ENCODE measurements around the gene TRAK1.
"Not testable (repeated sequence)": the region's sequence is repeated elsewhere in the genome, so short reads cannot be mapped to it uniquely, and the experiment has no call there.

Gene TRAK1

DNA sequence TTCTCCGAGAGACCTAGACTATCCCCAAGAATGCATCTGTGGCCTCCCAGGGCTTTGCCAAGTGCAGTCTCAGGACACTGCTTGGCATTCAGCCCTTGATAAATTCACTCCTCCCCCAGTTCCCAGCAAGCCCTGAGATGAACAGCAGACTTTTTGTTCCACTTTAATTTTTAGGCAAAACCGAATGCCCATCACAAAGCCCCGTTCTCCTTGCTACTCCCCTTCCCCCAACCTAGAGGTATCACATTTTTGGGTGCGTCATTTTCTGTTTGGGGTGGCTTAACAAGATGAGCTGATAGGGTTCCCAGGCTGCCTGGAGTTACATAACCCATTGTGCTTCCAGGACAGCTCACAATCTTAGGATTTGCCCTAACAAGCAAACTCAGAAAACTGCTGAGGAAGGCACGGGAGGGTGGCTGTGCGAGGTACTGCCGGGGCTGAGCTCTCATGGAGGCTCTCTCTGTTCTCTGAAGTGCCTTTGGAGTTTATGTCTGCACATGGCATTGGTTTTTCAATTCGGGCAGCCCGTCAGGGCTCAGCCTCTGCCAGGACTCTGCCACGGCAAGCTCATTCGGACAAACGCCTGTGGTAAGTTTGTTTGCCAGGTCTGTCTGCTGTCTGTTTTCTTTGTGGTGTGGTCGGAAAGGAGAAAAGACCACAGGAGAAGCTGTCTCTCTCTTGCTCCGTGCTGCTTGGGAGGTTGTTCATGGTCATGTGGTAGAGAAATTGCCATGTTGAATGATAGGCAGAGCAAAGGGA lies at the start of gene TRAK1:
TSS of gene TRAK1 (plus strand) at position 385 of the 759 bp plus-strand sequence. CDS start at position 498, 113 bp downstream.
- DNase-seq: no peak

DNA sequence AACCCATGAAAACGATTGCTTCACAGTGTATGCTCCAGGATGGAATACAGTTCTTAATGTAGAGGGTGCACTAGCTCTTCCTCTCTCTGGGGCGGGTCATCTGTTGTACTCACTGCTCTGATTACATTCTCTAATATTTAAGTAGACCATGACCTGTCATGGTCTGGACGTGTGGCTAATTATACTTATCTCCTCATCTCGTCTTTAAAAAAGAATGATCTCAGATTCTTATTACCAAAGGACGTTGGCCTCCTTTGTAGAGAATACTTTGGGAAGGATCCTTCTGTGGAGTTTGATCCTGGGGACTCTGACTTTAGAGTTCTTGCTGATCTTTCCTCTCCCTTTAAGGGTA lies 48.4 kb upstream of the TRAK1 start:
- no peak for DNase-seq

DNA sequence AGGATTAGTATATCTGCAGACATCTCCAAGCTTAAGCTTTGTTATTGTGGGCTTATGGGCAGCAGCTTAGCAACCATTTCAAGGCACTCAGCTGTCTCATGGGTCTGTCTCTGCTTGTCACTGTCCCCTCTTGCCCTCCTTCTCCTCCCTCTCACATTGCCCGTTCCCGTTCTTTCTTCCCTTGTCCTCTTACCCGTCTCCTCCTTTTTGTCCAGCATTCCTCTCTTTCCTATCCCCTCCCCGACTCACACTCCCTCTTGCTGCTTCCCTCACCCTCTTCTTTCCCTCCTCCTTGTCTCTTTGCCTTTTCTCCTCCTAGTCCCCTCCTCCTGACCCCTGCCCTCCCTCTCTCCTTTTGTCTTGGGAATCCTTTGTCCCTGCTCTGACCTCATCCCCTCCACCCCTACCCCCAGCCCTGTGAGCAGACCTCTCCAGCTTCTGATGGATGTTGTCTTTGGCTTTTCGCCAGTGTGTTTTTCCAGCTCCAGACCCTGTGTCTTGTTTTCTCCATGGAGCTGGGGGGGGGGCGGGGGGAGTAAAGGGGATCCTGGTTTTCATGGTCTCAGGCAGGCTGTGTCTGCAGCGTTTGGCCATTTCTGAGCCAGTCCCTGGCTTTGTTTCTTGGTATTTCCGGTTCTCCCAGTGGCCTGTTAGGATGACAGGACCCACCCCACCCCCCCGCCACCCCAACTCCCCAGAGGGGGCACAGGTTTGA lies 47.9 kb upstream of the TRAK1 start:
- no peak for DNase-seq

DNA sequence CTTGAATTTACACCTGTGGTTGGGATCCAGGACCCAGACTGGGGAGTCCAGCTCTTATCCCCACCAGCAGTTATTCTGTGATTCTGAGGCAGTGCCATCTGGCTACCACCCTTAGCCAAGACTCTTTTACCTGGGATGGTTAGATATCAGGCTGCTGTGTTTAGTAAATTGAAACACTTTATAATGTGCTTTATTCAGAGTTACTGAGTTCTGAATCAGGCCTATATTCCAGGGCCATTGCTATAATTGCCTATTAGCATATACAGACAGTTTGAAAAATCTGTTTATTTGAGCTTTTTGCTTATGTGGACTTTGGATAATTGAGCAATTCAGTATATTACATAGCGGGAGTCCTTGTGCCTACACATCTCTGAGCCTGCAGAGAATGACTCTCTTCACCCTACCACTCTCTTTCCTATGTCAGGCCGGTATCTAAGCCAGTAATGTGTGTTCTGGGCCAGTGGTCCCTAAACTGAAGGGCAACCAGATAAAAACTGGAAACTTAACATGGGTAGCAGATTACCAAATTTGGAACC lies 45.4 kb upstream of the TRAK1 start:
- no peak for DNase-seq

DNA sequence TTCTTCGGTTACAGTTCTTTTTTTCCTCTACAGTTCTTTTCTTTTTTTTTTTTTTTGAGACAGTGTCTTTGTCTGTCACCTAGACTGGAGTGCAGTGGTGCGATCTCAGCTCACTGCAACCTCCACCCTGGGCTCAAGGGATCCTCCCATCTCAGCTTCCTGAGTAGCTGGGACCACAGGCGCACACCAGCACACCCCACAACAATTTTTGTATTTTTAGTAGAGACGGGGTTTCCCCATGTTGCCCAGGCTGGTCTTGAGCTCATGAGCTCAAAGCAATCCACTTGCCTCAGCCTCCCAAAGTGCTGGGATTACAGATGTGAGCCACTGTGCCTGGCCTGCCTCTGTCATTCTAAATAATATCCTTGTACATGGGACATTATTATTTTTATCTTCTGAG lies 42.6 kb upstream of the TRAK1 start:
- not testable (repeated sequence) for DNase-seq

- DNase-seq: no peak
Measured at GRCh38 chr3:42050126-42050525, 41.0 kb upstream of the TRAK1 start.

DNA sequence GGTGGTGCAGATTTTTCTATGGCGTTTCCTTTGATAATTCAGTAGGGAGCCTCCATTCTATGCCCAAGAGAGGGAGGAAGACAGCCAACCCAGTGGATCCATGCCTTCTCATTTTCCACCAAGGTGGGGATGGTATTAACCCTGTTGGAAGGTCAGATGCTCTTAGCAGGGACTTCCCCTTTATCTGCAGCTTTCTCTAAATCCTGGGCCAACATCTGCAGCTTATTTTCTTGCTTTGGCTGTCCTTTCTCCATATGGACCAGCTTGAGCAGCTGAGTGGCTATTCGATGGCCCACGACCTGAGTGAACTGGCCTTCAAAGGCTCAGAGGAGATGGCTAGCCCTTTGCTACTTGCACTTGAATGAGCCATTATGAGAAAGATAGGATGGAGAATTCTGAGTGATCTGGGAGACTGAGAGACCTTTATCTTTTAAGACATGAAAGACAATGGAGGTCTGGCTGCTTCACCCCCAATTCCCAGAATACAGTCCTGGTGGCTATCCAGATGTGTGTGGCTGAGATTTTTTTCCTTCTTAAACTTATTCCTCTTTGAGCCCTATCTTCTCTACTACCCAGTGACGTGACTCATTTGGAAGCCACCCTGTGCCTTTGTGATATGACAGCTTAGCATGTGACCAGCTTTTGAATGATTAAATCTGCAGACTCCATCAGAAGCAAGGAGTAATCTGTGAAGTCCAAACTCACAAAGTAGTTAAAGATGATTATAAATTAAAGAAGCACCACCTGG lies 39.6 kb upstream of the TRAK1 start:
- no peak for DNase-seq

- DNase-seq: no peak
Measured at GRCh38 chr3:42052132-42052483, 39.0 kb upstream of the TRAK1 start.

DNA sequence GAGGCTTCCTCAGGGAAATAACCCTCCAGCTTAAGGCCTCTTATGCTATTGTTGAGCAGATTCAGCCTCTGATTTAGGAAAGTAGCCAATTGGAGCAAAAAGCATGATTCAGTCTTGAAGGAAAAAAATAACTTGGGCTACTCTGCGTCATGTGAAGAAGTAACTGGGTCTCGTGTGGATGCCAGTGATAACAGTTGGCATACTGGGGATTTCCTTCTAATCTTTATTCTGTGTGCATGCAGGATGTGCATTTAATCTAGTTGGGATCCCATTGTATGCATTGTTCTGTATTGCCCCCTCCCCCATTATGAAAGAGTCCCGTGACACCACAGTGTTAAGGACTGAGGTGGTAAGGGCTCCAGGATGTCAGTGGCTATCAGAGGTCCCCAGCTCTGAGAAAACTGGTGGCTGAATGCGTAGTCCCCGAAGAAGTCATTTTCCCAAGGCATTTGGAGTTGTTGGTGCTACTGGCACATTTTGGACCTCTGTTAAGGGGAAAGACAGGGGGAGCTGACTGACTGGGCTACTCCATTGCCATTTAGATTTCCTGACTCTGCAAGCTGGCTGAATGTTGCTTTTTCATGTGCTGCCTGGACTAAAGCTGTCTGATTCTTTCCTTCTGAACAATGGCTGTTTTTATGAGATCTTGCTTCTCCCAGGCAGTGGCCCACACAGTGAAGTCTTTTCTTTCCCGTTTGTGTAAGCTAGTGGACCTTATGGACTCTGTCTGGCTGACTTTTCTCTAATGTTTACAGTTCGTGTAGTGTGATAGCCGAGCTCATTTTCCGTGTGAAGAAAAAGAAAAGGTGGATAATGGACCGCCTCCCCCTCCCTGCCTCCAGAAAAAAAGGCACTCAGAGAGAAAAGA lies 38.4 kb upstream of the TRAK1 start:
- no peak for DNase-seq

- DNase-seq: no peak
Measured at GRCh38 chr3:42053476-42053875, 37.7 kb upstream of the TRAK1 start.

GRCh38 chr3:42055291-42055690 lies 35.9 kb upstream of the TRAK1 start:
- no peak for DNase-seq

GRCh38 chr3:42056840-42057239 lies 34.3 kb upstream of the TRAK1 start:
- no peak for DNase-seq

DNA sequence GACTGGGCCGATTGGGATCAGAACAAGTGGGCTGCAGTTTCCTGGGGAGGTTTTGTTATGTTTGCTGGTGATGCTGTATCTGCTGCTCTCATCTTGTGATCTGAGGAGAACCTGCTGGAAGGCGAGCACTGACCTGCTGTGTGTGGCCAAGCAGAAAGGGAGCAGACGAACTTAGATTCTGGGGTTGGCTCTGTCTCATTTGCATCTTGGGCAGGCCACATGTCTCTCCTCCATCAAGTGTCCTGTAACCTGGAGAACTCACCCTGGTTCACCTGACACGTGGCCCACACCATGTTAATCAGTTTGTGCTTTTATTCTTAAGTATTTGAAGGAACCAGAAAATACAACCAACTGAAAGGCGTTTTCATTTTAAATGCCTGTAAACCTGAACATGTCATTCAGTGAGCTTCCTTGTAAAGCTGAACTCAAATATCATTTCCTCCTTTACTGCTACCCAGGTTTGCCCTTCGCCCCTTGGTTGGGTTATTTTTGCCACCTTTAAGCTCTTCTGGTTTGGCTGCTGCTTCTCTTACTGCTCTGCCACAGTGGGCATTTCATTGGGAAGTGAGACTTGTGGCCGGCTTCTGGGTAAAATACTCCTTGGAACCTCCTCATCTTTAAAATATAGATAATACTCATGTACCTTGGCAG lies 33.5 kb upstream of the TRAK1 start:
- no peak for DNase-seq

GRCh38 chr3:42061025-42061712 lies 30.0 kb upstream of the TRAK1 start:
- no peak for DNase-seq

DNA sequence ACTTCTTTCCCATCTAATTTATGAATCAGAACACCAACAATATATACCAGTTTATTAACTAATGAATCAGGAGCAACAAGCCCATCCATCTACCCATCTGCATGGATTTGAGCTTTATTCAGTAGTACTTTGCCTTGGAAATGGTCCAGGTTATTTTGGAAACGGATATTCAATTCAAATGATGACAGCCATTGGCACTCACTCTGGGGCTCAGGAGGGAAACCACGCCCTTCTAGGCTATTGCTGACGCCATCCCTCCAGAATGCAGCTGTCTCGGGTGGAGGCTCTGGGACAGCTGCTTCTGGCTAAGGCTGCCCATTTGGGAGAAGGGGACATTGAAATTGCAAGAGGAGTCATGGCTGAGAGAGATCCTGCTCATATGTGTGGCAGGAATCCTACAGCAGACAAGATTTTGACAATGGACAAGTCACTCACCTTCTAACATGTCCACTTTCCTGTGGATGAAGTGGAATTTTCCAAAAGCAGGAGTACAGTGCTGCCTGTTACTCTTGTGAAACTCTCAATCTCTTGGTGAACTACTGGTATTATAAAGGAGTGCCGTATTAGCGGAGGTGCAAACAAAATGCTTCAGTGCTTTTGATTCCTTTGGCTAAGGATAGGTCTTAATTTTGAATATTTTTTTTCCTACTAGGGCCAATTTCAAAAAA lies 29.3 kb upstream of the TRAK1 start:
- DNase-seq: no peak

DNA sequence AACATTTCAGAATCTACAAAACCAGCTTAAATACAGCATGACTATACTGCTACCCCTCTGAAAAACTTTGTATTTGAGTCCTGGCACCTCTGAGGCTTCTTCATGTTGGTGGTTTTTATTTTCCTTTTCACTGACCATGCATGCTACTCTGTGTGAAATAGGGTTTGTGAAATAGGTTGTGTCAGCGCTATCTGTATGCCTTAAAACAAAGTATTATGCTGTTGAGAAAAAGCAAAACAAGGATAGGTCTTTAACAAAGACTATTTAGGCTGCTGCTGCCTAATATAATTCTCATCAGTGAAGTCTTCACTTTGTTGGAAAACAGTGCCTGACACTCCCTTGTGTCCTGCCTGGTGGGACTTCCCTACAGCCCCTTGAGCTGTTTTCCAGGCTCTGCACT lies 28.7 kb upstream of the TRAK1 start:
- DNase-seq: no peak

DNA sequence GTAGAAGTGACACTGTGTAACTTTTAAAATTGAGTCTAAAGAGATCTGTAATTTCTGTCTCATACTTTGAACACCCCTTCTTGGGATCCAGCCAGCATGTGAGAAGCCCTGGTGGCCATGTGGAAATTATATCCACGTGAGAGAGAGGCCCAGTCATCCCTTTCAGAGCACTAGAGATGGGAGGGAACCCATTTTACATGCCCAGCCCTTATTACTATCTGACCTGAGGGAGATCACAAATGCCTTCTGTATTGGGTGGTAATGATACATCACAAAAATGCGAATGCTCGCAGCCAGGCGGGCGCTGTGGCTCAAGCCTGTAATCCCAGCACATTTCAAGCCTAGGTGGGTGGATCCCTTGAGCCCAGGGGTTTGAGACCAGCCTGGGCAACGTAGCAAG lies 27.3 kb upstream of the TRAK1 start:
- DNase-seq: no peak

GRCh38 chr3:42066516-42067181 lies 24.5 kb upstream of the TRAK1 start:
- DNase-seq: no peak

DNA sequence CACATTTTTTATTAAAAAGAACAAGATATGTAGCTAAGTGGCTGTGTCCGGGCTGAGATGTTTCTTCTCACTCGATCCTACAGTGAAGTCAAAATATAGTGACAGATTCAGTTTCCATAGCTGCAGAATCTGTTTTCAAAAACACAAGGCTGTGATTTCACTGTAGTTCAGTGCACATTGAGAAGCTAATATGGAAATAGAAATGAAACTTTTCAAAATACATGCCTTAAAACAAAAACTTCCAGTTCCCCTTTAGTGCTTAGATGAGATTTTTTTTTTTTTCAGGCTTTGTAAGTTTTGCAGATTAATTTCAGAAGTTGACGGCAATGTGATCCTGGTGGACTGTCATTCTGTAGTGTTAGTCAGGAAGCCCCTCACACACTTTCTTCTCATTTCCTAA lies 23.8 kb upstream of the TRAK1 start:
- DNase-seq: no peak

GRCh38 chr3:42068303-42069088 lies 22.7 kb upstream of the TRAK1 start:
- DNase-seq: no peak

All from GF-D8 (cell line).